C4-2B (cell line): ENCODE measurements around the gene RTL3.

Experiments
- ZFX ChIP-seq: fragments of 450-650 bp; IDR thresholded peaks from 2 replicates; pipeline ENCODE4 v1.6.1; 2017
- TF ChIP-seq, protein P1 (sequence below): fragments of 450-650 bp; conservative IDR thresholded peaks from 2 replicates; pipeline ENCODE4 v1.5.1; 2017; ENCODE audit warnings: mild to moderate bottlenecking

DNA sequence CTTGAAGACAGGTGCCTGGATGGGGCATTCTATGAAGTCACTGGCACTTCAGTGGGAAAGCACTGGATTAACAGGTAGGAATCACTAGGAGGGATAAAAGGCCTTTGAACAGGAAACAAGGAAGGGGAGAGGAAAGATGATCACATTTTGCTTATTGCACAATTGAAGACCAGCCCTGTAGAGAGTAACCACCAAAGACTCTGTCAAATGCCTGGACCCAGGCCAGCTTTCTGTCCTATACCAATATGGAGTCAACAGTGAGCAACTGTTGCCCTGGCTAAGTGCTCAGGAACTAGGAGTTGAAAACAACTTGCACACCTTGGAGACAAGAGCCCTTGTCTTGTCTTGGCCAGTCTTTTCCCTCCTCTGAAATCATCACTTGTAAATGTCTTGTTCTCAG lies 14.1 kb upstream of the RTL3 start:
- TF ChIP-seq, protein P1, sequence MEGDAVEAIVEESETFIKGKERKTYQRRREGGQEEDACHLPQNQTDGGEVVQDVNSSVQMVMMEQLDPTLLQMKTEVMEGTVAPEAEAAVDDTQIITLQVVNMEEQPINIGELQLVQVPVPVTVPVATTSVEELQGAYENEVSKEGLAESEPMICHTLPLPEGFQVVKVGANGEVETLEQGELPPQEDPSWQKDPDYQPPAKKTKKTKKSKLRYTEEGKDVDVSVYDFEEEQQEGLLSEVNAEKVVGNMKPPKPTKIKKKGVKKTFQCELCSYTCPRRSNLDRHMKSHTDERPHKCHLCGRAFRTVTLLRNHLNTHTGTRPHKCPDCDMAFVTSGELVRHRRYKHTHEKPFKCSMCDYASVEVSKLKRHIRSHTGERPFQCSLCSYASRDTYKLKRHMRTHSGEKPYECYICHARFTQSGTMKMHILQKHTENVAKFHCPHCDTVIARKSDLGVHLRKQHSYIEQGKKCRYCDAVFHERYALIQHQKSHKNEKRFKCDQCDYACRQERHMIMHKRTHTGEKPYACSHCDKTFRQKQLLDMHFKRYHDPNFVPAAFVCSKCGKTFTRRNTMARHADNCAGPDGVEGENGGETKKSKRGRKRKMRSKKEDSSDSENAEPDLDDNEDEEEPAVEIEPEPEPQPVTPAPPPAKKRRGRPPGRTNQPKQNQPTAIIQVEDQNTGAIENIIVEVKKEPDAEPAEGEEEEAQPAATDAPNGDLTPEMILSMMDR: no peak
- TF ChIP-seq ZFX: no peak
